ENCODE measurements around the gene RPUSD2.

DNA sequence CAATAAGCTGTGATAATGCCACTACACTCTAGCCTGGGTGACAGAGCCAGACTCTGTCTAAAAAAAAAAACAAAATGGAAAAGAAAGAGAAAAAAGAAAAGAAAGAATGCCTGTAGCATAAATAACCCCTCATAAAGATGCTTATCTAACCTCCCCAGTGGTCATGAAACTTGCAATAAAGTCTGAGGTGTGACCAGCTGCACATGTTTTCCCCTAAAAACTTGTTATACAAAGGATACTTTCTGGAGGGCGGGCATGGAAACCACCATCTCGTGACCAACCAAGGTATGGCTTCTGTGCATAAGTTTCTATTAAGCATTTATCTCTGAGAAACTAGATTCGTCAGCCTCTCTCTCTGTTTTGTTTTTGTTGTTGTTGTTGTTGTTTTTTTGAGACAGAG is 26.0 kb upstream of the RPUSD2 start:
- TF ChIP-seq, protein P1, sequence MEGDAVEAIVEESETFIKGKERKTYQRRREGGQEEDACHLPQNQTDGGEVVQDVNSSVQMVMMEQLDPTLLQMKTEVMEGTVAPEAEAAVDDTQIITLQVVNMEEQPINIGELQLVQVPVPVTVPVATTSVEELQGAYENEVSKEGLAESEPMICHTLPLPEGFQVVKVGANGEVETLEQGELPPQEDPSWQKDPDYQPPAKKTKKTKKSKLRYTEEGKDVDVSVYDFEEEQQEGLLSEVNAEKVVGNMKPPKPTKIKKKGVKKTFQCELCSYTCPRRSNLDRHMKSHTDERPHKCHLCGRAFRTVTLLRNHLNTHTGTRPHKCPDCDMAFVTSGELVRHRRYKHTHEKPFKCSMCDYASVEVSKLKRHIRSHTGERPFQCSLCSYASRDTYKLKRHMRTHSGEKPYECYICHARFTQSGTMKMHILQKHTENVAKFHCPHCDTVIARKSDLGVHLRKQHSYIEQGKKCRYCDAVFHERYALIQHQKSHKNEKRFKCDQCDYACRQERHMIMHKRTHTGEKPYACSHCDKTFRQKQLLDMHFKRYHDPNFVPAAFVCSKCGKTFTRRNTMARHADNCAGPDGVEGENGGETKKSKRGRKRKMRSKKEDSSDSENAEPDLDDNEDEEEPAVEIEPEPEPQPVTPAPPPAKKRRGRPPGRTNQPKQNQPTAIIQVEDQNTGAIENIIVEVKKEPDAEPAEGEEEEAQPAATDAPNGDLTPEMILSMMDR (conservative IDR thresholded peaks at IDR 0.05; ENCODE audit: low read depth, low read length), result no peak
- no peak for TF ChIP-seq EZH2phosphoT487 (IDR thresholded peaks at IDR 0.05; ENCODE audit: borderline replicate concordance, low read length)
